RPMI8226 (cell line): Measurements from ENCODE around the gene RNF39.
"Not testable (repeated sequence)": the region's sequence is repeated elsewhere in the genome, so short reads cannot be mapped to it uniquely, and the experiment has no call there.

Experiments used
- DNase-seq: peaks from one replicate; pipeline ENCODE4 v3.0.0-alpha.2; 2015

RNF39 gene

GRCh38 chr6:30075094-30075789 is at the start of gene RNF39:
TSS of gene RNF39 (minus strand) at chr6:30075769. CDS start at chr6:30075585, 184 bp downstream.
- DNase-seq, result no peak

- DNase-seq, result no peak
Measured at GRCh38 chr6:30122515-30122914, 46.9 kb upstream of the RNF39 start.

- no peak for DNase-seq
Measured at GRCh38 chr6:30121446-30122366, 46.1 kb upstream of the RNF39 start.

- not testable (repeated sequence) for DNase-seq
Measured at GRCh38 chr6:30118691-30119090, 43.1 kb upstream of the RNF39 start.

GRCh38 chr6:30116724-30117123 is 41.2 kb upstream of the RNF39 start:
- DNase-seq, result no peak

GRCh38 chr6:30113841-30114240 is 38.3 kb upstream of the RNF39 start:
- no peak for DNase-seq

- no peak for DNase-seq
Measured at GRCh38 chr6:30113003-30113759, 37.6 kb upstream of the RNF39 start, which contains the start of gene TRIM31. TSS of gene TRIM31 (minus strand) at chr6:30113090. CDS start at chr6:30112805, 285 bp downstream.

GRCh38 chr6:30112402-30112994 is 36.9 kb upstream of the RNF39 start:
- DNase-seq, result no peak

- no peak for DNase-seq
Measured at GRCh38 chr6:30111266-30111856, 35.8 kb upstream of the RNF39 start.

GRCh38 chr6:30104661-30105060 is 29.1 kb upstream of the RNF39 start:
- no peak for DNase-seq

- DNase-seq, result no peak
Measured at GRCh38 chr6:30103872-30104179, 28.3 kb upstream of the RNF39 start.

GRCh38 chr6:30102970-30103871 is 27.7 kb upstream of the RNF39 start:
- DNase-seq, result peak; percentile 91

GRCh38 chr6:30102414-30102969 is 26.9 kb upstream of the RNF39 start:
- no peak for DNase-seq

GRCh38 chr6:30101444-30102413 is 26.2 kb upstream of the RNF39 start:
- DNase-seq, result peak; percentile 90

GRCh38 chr6:30100585-30101443 is 25.2 kb upstream of the RNF39 start:
- peak; percentile 32 for DNase-seq

- DNase-seq, result no peak
Measured at GRCh38 chr6:30100154-30100553, 24.6 kb upstream of the RNF39 start.

GRCh38 chr6:30097902-30098768 is 22.6 kb upstream of the RNF39 start:
- no peak for DNase-seq

GRCh38 chr6:30096829-30097228 is 21.3 kb upstream of the RNF39 start:
- DNase-seq, result no peak
